GM19025 (cell line): Measurements from ENCODE around the gene DOCK11.
"Not testable (repeated sequence)": the region's sequence is repeated elsewhere in the genome, so short reads cannot be mapped to it uniquely, and the experiment has no call there.

Experiments used
- ATAC-seq: cut with Tn5 transposase; IDR thresholded peaks from one replicate; pipeline ENCODE4 v1.9.1; 2021; ENCODE audit warnings: mild to moderate bottlenecking, low read depth, moderate library complexity; ENCODE audit not compliant: unreplicated experiment

DOCK11 gene

DNA sequence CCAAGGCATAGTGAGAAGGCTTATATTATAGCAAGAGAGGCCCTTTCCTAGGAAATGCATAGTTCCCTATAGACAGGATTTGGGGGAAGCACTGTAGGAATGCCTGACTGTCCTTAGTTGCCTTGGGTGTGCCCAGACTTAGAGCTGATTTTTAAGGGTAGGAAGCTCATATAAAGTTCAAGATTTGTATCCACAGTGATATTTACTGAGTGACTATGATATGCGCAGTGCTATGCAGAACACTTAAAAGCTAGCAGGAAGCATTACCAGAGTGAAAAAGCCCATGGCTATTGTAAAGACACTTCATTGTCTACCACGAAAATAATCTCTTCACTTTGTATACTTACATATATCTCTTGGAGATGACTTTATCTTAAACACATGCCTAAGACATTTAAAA, 181.7 kb downstream of the DOCK11 start:
- no peak for ATAC-seq

DNA sequence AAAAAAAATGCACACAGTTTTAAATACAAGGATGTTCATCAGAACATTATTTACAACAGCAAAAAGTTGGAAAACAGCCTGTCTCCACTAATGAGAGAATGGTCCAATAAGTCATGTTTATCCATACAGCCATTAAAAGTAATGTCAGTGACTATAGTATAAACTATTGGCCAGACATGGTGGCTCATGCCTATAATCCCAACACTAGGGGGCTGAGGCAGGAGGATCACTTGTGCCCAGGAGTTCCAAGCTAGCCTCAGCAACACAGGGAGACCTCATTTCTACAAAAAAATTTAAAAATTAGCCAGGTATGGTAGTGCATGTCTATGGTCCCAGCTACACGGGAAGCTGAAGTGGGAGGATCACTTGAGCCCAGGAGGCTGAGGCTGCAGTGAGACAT, 183.7 kb downstream of the DOCK11 start:
- ATAC-seq = no peak

DNA sequence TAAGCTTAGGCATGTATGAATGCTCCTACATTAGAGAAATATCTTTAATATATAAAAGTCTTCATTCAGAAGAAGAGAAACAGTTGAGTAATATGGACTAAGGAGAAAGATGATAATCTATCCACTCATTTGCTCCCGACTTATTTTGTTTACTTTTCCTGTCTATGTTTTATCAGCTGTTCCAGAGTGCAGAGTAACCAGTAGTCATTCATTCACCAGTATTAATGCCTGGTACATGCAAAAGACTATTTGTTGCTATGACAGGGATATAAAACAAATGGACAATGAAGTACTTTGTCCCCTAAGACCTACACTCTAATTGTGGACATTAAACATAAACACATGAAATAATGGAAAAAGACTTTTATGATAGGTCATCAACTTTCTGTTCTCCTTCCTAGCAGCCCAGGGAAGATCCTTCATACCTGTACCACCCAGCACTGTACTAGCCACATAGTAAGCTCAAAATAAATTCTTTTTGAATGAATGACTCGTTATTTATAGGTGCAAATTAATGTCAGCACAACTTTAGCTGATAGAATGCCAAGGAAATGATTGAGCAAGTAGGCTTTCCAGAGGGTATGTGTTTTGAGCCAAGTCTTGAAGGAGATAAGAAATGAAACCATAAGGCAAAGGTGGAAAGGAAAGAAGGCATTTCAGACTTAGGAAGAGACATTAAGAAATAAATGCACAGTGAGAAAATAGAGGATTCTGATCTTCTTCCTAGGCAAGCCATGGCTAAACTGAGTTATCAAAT, 186.8 kb downstream of the DOCK11 start:
- no peak for ATAC-seq

DNA sequence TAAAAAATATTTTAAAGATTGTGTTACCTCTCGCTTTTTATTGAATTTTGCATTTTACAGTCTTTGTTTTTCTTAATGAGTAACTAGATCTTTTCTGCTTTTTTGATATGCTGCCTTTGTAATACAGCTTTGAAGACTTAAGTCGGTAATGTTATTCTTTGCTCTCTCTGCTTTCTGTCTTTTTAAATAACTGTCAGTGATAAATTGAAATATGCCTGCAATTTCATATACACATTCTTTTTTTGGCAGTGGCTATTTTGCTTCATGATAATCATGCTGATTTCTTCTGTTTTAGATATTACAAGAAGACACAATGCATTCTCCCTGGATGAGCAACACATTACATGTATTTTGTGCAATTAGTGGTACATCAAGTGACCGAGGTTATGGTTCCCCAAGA, 189.8 kb downstream of the DOCK11 start:
- ATAC-seq = no peak

DNA sequence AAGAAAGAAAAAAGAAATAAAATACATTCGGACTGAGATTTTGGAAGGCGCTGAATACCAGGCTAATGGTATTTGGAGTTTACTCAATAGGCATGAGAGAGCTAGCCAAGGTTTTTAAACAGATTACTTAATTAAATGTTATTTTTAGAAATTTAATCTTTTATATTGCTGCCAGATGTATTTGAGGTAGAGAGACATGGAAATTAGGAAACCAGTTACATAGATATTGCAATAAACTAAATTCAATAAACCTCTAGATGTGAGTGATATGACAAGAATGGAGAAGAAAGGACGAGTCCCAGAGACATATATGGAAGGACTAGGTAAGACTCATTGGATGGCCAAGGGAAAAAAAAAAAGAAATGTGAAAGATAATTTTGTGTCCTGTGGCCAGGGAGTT, 193.3 kb downstream of the DOCK11 start:
- no peak for ATAC-seq

DNA sequence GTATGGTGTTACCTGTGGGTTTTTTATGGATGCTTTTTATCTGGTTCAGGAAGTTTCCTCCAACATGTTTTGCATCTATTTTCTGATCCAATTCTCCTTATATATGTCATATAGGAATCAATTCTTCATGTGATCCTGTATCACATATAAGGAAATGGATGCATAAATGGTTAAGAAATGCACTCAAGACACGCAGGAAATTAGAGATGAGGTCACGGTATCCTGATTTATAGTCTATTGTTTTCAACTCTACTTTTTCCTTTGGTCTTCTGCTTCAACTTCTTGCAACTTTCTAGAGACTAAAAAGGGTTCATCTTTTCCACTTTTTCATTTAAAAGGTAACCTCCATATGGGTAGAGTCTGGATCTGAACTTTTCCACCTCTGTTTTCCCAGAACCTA, 198.2 kb downstream of the DOCK11 start:
- ATAC-seq = no peak

DNA sequence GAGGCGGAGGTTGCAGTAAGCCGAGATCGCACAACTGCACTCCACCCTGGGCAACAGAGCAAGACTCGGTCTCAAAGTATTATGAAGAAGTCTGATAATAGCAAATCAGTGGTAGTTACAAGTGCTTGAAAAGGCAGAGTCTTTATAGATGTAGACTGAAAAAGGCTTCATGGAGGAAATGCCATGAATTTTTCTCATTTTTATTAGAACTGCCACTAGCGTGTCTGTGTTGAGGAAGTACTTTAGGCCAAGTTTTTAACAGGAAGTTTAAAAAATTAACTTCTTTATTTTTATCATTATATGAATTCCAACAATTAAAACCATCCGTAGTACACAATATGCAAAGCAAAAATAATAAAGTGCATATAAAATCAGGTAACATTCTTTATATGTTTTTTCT, 199.0 kb downstream of the DOCK11 start:
- no peak for ATAC-seq

DNA sequence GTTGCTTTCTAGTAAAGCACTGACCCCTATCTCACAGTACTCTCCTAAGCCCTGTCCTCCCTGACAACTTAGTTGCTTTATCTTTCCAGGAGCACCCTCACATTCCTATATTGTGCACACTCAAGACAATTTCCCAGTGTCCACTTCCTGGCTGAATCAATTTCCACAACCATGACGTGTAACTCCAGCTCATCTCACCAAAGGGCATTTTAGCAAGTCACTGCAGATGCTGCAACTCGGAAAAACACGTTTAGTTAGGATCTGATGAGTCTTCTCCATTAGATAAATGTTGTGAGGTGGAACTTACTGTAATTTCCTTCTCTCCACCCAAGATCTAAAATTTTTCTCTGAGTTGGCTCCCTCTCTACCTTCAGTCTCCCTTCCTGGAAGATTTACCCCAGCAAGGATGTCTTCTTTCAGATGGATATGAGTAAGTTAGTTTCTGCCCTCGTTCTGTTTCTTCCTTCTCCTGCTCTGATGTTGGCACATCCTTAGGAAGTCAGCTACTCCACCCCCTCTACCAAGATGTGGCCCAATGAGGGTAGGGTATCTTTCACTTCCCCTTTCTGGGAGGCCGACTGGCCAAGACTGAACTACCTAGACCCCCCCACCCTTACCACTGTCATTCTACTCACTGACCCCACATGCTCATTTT, 203.0 kb downstream of the DOCK11 start:
- ATAC-seq = no peak

DNA sequence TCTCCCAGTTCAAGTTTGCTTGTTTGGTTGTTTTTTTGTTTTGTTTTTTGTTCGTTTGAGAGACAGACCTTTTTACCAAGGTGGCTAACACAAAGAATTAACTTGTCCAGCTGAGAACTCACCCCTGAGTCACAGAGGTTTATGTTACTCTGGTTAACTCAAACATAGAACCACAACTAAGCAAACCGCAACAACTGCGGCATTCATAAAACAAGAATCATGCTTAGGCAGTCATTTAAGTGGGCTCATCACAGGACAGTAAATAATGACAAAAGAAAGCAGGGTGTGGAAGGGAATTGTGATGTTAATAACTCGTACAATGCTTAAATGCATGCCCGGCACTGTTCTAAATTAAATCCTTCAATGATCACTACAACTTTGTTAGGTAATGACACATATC, 207.1 kb downstream of the DOCK11 start:
- no peak for ATAC-seq

DNA sequence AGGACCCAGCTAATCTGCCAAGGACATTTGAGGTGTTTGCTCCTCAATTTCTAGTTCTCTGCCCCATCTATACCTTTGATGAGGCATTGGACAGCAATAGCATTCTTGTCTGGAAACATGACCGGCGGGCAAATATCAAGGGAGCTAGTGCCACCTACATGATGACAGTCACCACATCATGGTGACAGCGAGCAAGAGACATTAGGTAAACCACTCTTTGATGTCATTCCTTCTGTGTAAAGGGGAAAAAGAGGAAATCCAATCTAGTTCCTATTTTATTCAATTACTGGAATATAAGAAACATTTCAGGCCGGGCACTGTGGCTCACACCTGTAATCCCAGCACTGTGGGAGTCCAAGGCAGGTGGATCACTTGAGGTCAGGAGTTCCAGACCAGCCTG, 211.1 kb downstream of the DOCK11 start:
- no peak for ATAC-seq

DNA sequence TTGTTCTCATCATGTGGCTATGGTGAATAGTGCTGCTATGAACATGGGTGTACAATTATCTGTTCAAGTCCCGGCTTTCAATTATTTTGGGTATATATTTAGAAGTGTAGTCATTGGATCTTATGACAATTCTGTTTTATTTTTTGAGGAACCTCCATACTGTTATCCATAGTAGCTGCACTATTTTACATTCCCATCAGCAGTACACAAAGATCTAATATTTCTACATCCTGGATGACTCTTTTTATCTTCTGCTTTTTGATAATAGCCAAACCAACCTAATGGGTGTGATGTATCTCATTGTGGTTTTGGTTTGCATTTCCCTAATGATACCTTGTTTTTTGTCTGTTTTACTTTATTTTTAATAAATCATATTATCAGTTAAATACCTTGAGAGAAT, 218.9 kb downstream of the DOCK11 start:
- no peak for ATAC-seq

DNA sequence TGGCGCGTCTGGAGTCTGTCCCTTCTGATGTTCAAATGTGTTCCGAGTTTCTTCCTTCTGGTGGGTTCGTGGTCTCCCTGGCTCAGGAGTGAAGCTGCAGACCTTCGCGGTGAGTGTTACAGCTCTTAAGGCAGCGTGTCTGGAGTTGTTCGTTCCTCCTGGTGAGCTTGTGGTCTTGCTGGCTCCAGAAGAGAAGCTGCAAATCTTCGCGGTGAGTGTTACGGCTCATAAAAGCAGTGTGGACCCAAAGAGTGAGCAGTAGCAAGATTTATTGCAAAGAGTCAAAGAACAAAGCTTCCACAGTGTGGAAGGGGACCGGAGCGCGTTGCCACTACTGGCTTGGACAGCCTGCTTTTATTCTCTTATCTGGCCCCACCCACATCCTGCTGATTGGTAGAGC, 220.3 kb downstream of the DOCK11 start:
- not testable (repeated sequence) for ATAC-seq

DNA sequence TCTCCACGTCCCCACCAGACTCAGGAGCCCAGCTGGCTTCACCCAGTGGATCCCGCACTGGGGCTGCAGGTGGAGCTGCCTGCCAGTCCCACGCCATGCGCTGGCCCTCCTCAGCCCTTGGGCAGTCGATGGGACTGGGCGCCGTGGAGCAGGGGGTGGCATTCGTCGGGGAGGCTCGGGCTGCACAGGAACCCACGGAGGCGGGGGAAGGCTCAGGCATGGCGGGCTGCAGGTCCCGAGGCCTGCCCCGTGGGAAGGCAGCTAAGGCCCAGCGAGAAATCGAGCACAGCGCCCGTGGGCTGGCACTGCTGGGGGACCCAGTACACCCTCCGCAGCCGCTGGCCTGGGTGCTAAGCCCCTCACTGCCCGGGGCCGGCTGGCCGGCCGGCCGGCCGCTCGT, 221.2 kb downstream of the DOCK11 start:
- not testable (repeated sequence) for ATAC-seq

DNA sequence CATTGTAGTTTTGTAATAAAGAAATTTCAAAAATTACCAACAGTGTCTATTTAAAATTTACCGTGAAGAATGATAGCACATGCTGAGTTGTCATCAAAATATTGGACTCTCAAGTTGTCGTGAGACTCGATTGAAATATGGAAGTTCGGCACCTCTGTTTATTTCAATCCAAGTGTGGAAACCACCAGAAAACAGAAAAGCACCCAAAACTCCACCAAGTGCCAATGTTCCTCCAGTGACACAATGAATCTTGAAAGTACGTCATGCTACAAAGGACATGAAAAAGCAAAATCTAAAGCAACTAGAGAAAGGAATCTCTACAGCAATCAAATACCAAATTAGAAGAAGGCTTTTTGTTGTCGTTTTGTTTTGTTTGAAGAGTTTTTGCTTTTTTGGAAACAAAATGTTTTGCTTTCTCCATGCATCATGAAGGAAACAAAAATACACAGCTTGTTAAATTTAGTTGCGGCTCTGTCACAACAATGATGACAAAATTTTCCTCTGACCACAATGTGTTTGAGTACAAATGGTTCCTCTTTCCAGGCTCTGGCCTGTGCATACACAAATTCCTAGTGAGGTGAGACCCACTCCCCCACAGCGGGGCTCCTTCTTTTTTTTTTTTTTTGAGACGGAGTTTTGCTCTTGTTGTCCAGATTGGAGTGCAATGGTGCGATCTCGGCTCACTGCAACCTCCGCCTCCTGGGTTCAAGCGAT, 222.2 kb downstream of the DOCK11 start:
- ATAC-seq = no peak

DNA sequence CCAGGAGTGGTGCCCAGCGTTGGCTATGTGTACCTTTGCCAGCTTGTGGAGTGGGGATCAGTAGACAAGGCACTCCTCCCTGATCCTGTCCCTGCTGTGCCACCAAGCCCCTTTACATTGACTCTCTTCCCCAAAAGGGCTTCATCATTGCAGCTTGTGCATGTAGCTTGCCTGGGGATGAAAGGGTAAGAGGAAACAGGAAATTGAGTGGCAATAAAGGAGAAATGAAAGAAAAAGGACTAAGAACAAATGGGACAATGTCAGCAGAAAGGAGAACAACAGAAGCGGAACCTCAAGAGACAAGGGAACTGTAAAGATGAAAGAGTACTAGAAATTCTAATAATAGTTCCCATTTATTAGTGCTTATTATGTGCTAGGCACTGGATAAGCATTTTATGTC, 223.1 kb downstream of the DOCK11 start:
- ATAC-seq = no peak

DNA sequence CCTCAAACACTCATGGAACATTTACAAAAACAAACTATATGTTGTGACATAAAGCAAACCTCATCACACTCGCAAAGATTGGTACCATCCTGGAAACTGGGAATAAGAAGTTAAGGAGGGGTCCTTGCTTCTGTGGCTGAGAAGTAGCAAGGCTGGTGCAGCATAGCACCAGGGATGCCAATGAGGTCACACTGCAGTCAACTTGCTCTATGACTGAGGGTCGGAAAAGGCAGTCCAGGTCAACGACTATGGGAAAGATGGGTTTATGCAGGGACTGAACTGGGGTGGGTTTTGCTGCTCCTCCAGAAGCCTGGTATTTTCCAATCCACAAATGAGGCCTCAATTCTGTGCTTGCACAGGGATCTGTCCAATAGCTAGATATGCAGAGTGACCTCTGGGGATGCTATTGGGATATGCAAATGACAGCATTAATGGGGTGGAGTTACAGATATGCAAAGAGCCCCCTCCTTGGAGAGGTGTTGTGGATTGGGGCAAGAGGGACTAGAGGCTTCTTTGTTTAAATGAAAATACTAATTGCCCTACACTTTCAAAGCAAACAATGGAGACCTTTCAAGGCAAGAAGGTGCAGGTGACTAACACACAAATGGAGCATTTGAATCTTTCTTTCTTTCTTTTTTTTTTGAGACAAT, 224.6 kb downstream of the DOCK11 start:
- no peak for ATAC-seq

DNA sequence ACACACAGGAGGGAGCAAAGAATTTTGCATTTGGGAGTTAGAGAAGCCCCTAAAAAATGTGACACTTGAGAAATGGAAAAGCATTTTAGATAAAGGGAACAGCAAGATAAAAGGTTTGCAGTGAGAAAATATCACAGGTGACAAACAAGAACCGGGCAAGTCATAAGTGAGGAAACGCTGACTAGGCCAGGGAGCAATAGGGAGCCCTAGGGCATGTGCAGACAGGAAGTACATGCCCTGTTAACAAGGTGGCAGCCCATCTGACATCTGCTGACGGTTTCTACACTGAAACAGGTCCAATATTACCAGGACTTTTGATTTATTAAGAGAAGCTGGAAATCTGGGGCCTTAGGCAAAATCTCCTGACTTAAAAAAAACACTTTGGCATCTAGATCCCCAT, 227.8 kb downstream of the DOCK11 start:
- no peak for ATAC-seq

DNA sequence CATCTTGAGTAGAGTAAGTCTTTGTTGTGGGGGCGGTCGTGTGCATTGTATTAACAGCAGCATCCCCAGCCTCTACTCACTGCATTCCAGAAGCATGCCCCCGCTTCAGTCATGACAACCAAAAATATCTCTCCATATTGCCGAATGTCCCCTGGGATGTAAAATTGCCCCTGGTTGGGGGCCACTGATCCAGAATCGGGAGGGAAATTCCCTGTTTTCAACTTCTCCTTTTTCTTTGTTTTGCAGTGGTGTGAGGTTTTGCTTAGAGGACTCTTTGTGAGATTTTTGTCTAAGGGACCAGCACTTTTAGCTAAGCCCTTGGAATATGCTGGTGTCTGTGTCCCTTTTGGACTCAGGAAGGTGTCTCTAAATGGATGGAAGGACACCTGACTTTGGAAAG, 228.8 kb downstream of the DOCK11 start:
- ATAC-seq = no peak

DNA sequence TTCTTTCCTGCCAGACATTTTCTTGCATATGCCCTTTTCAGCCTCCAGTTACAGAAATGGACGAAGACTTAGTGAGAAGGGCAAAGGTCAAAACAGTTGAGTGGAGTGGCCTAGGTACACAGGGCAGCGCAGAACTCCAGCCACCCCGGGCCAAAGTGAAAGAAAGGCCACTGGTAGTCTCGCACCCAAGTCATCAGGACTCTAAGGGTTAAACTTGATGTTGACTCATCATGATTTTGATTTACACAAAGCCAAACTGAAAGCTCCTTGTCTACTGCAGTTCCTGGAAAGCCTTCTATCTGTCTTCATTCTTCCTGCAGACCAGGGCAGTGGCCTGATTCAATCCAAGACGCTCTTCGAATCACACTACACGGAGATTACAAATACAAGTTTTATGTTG, 229.2 kb downstream of the DOCK11 start:
- ATAC-seq = no peak

DNA sequence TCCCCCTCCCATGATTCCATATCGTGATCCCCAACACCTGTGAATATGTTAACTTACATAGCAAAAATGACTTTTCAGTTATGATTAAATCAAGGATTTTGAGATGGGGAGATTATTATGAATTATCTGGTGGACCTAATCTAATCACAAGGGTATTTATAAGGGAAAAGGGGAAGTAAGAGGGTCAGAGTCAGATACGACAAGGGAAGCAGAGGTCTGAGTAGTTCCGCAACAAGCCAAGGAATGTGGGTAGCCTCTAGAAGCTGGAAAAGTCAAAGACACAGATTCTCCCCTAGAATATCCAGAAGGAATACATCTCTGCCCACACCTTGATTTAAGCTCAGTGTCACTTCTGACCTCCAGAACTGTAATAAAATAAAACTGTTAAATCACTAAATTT, 230.8 kb downstream of the DOCK11 start:
- no peak for ATAC-seq
